ENCODE data around the gene GABRG3. TPM values are rescaled to one million over a fixed set of nuclear protein-coding genes. Genes with fewer than 3 reads are reported as not detected.

The GABRG3 gene
- polyA plus RNA-seq, 1 experiment: not detected

DNA sequence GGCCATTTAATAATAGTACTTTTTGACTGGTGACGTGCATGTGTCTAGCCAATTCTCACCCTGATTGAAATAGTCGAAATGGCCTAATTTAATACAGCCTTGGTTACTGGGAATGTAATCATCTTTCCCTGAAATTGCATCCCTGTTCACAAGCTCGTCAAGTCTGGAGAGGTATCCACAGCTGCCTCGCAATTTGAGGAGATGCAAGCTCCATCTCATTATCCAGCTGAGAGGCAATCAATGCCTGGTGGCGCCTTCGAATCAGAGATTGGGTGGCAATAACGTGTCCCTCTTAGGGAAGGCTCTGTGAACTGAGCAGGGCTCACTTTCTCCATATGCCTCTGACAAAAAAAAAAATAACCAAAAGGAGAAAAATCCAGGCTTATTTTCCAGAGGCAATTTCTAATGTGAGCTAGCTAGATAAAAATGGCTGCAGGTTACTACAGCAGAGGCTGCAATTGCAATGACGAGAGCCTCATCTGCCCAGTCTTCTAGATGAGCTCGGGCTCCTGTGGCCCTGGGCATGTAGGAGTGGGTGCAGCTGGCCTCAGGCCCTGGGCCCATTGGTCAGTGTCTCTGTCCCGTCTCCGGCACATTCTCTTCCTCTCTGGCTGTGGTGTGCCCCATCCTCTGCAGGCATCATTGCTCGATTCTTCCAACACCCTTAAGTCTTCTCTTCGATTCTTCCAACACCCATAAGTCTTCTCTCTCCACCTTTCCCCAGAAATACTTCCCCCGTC is 487.5 kb downstream of the GABRG3 start:
- no peak overlapping the region for H3K4me3 ChIP-seq (ENCODE audit: low read depth, low read length)
- H3K9me3 ChIP-seq (ENCODE audit: control insufficient read depth, insufficient read depth, low read length): peaks cover 3% of the 10 kb centered on the region; the same call in 1 of the 2 replicates
- DNase-seq (ENCODE audit: low read depth, low spot score): no peak
- CTCF ChIA-PET: no interaction called here
- POLR2A ChIA-PET: no interaction called here
- TF ChIP-seq, protein P1, sequence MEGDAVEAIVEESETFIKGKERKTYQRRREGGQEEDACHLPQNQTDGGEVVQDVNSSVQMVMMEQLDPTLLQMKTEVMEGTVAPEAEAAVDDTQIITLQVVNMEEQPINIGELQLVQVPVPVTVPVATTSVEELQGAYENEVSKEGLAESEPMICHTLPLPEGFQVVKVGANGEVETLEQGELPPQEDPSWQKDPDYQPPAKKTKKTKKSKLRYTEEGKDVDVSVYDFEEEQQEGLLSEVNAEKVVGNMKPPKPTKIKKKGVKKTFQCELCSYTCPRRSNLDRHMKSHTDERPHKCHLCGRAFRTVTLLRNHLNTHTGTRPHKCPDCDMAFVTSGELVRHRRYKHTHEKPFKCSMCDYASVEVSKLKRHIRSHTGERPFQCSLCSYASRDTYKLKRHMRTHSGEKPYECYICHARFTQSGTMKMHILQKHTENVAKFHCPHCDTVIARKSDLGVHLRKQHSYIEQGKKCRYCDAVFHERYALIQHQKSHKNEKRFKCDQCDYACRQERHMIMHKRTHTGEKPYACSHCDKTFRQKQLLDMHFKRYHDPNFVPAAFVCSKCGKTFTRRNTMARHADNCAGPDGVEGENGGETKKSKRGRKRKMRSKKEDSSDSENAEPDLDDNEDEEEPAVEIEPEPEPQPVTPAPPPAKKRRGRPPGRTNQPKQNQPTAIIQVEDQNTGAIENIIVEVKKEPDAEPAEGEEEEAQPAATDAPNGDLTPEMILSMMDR (IDR thresholded peaks at IDR 0.05; ENCODE audit: low read depth, low read length): no peak
- no peaks in the 10 kb centered on the region for H3K27me3 ChIP-seq (ENCODE audit: control insufficient read depth, insufficient read depth, low read length)
- H3K27ac ChIP-seq (ENCODE audit: low read depth, low read length): no peak overlapping the region

DNA sequence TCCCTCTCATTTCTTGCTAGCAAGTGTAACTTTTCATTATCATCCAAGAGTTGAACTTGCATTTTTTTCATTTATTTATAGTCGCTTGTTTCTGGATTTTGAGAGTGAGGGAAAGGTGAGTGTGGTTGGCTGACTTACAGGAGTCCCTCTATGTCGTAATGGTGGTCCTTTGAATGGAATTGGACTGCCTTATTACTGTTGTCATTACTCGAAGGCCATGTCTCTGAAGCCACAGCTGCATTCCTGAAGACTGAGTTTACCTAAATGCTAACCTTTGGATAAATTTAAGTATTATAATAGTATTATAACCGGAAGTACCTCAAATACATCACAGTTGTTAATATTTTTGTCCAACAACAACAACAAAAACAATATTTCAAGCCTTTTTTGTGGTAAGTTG is 488.9 kb downstream of the GABRG3 start:
- H3K4me3 ChIP-seq (ENCODE audit: low read depth, low read length): no peak overlapping the region
- TF ChIP-seq, protein P1 (IDR thresholded peaks at IDR 0.05; ENCODE audit: low read depth, low read length): no peak
- CTCF ChIA-PET: no interaction called here
- POLR2A ChIA-PET: no interaction called here
- peaks cover 3% of the 10 kb centered on the region; the same call in 1 of the 2 replicates for H3K9me3 ChIP-seq (ENCODE audit: control insufficient read depth, insufficient read depth, low read length)
- DNase-seq (ENCODE audit: low read depth, low spot score): no peak
- H3K27me3 ChIP-seq (ENCODE audit: control insufficient read depth, insufficient read depth, low read length): no peaks in the 10 kb centered on the region
- no peak overlapping the region for H3K27ac ChIP-seq (ENCODE audit: low read depth, low read length)

DNA sequence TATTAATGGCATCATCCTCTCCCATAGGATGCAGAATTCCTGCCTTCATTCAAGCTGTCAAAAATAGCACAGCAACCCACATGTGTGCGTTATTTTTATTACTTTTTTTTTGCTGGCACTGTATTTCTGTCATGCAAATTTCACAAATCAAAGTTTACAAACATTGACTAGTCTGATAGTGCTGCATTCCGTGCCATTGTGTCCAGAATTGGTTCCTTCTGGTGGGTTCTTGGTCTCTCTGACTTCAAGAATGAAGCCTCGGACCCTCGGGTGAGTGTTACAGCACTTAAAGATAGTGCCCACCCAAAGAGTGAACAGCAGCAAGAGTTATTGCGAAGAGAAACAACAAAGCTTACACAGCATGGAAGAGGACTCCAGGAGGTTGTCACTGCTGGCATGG is 490.2 kb downstream of the GABRG3 start:
- Histone ChIP-seq H3K4me3 (ENCODE audit: low read depth, low read length) (no peak overlapping the region), H3K27ac (ENCODE audit: low read depth, low read length) (no peak overlapping the region), H3K9me3 (ENCODE audit: control insufficient read depth, insufficient read depth, low read length) (no peaks in the 10 kb centered on the region), H3K27me3 (ENCODE audit: control insufficient read depth, insufficient read depth, low read length) (no peaks in the 10 kb centered on the region)
- ChIA-PET CTCF (no interaction called here), POLR2A (no interaction called here)
- TF ChIP-seq, protein P1 (IDR thresholded peaks at IDR 0.05; ENCODE audit: low read depth, low read length): no peak
- no peak for DNase-seq (ENCODE audit: low read depth, low spot score)

DNA sequence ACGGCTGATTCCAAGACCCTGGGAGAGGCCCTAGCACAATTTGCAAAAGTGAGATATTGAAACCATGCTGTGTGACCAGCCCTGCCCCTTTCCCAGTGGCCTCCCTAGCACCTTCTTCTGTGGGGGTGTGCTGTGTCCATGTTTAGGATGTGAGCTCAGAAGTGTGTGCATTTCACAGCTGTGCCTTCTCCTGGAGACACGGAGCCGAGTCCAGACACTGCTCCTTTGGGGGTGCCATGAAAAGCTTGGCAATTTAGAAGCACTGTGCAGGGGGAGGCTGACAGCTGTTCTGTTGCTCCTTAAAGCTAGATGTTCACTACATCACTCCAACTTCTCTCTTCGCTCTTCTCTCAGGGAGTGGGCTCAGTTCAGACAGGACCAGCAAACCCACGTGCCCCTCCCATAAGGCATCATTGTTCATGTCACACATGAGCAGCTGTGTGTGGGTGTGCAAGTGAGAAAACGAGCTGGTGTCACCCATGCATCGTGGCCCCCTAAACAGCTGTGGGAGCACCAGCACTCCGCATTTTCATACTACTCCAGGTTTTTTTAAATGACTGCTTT is 492.6 kb downstream of the GABRG3 start:
- CTCF ChIA-PET: no interaction called here
- no peaks in the 10 kb centered on the region for H3K27me3 ChIP-seq (ENCODE audit: control insufficient read depth, insufficient read depth, low read length)
- DNase-seq (ENCODE audit: low read depth, low spot score): no peak

More for the DNA sequence above, 492.6 kb downstream of the GABRG3 start:
- POLR2A ChIA-PET: no interaction called here
- H3K9me3 ChIP-seq (ENCODE audit: control insufficient read depth, insufficient read depth, low read length): no peaks in the 10 kb centered on the region
- H3K4me3 ChIP-seq (ENCODE audit: low read depth, low read length): no peak overlapping the region
- TF ChIP-seq, protein P1 (IDR thresholded peaks at IDR 0.05; ENCODE audit: low read depth, low read length): no peak
- no peak overlapping the region for H3K27ac ChIP-seq (ENCODE audit: low read depth, low read length)

Measured in AG04450 (cell line).